Astrocyte of the cerebellum (primary cell): ENCODE measurements around the gene CHD3.

Experiments used
- DNase-seq: peaks from one replicate; pipeline ENCODE4 v3.0.0-alpha.2; 2011; ENCODE audit warnings: low read depth
- H3K4me3 ChIP-seq: 2 replicates; pipeline ENCODE4 v1.5.1; 2011; ENCODE audit warnings: mild to moderate bottlenecking, low read depth, low read length, moderate library complexity
- CTCF ChIP-seq: IDR thresholded peaks from 2 replicates; pipeline ENCODE4 v1.5.1; 2012; ENCODE audit warnings: low read length, low read depth, moderate library complexity, mild to moderate bottlenecking; ENCODE audit errors: missing control alignments
- in situ Hi-C: cut with HindIII; loops from 2 replicates; pipeline ENCODE4 v1.10.0; 2017; ENCODE audit warnings: low sequenced_read_pairs

The CHD3 gene

GRCh38 chr17:7943291-7943690 lies 54.7 kb downstream of the CHD3 start:
- DNase-seq, result no peak
- TF ChIP-seq CTCF, result no peak
- no peak overlapping the region for H3K4me3 ChIP-seq
- in situ Hi-C loops, result no loop called here

- no peak for DNase-seq
- H3K4me3 ChIP-seq, result no peak overlapping the region
- in situ Hi-C loops, result no loop called here
- TF ChIP-seq CTCF, result no peak
Observed at GRCh38 chr17:7944326-7944725, 55.7 kb downstream of the CHD3 start.

GRCh38 chr17:7945651-7946050 lies 57.1 kb downstream of the CHD3 start:
- no peak for TF ChIP-seq CTCF
- in situ Hi-C loops, result no loop called here
- no peak for DNase-seq

GRCh38 chr17:7946441-7946840 lies 57.9 kb downstream of the CHD3 start:
- no peak for DNase-seq
- TF ChIP-seq CTCF, result no peak
- in situ Hi-C loops, result no loop called here
- H3K4me3 ChIP-seq, result no peak overlapping the region

More at GRCh38 chr17:7945651-7946050, 57.1 kb downstream of the CHD3 start:
- H3K4me3 ChIP-seq, result no peak overlapping the region

GRCh38 chr17:7947651-7948050 lies 59.1 kb downstream of the CHD3 start:
- no peak for DNase-seq
- no peak overlapping the region for H3K4me3 ChIP-seq
- in situ Hi-C loops, result no loop called here
- TF ChIP-seq CTCF, result no peak

GRCh38 chr17:7950578-7950977 lies 62.0 kb downstream of the CHD3 start:
- no peak overlapping the region for H3K4me3 ChIP-seq
- in situ Hi-C loops, result no loop called here
- DNase-seq, result no peak
- no peak for TF ChIP-seq CTCF
